Measurements from ENCODE around the gene DEFB129. TPM values are rescaled to one million over a fixed set of nuclear protein-coding genes. Genes with fewer than 3 reads are reported as not detected.
"Not testable (repeated sequence)": the region's sequence is repeated elsewhere in the genome, so short reads cannot be mapped to it uniquely, and the experiment has no call there.

Gene DEFB129
- total RNA-seq (2014; rRNA removed; shearing (Covaris generic)): not detected in 2 replicates

GRCh38 chr20:226958-227357, at the start of gene DEFB129:
Gene DEFB129 (plus strand): TSS chr20:227258. CDS start chr20:227289, 31 bp downstream.
- DNase-seq (ENCODE audit: low spot score): no peak

- DNase-seq (ENCODE audit: low spot score): no peak
These were observed 42.8 kb upstream of the DEFB129 start for GRCh38 chr20:184288-184687.

- DNase-seq (ENCODE audit: low spot score): no peak
These were observed 39.3 kb upstream of the DEFB129 start for GRCh38 chr20:187733-188132.

GRCh38 chr20:189611-190010, 37.4 kb upstream of the DEFB129 start, which contains the start of gene DEFB128:
Gene DEFB128 (minus strand): TSS chr20:189711. CDS start chr20:189623, 88 bp downstream.
- no peak for DNase-seq (ENCODE audit: low spot score)

- no peak for DNase-seq (ENCODE audit: low spot score)
These were observed 28.8 kb upstream of the DEFB129 start for GRCh38 chr20:198225-198624.

- peak; percentile 82 for DNase-seq (ENCODE audit: low spot score)
These were observed 27.1 kb upstream of the DEFB129 start for GRCh38 chr20:199996-200395.

GRCh38 chr20:203630-204029, 23.4 kb upstream of the DEFB129 start:
- not testable (repeated sequence) for DNase-seq (ENCODE audit: low spot score)

- peak; percentile 61 for DNase-seq (ENCODE audit: low spot score)
These were observed 18.0 kb upstream of the DEFB129 start for GRCh38 chr20:208942-209566.

GRCh38 chr20:210809-211502, 16.1 kb upstream of the DEFB129 start:
- no peak for DNase-seq (ENCODE audit: low spot score)

- DNase-seq (ENCODE audit: low spot score): no peak
These were observed 12.7 kb upstream of the DEFB129 start for GRCh38 chr20:214383-214782.

- no peak for DNase-seq (ENCODE audit: low spot score)
These were observed 11.3 kb upstream of the DEFB129 start for GRCh38 chr20:215796-216195.

- no peak for DNase-seq (ENCODE audit: low spot score)
These were observed 9.8 kb upstream of the DEFB129 start for GRCh38 chr20:217266-217665.

- DNase-seq (ENCODE audit: low spot score): peak; percentile 19
These were observed 7.6 kb upstream of the DEFB129 start for GRCh38 chr20:219290-220115.

GRCh38 chr20:221258-221830, 5.7 kb upstream of the DEFB129 start:
- no peak for DNase-seq (ENCODE audit: low spot score)

GRCh38 chr20:225879-226278, 1.2 kb upstream of the DEFB129 start:
- DNase-seq (ENCODE audit: low spot score): not testable (repeated sequence)

- no peak for DNase-seq (ENCODE audit: low spot score)
These were observed 514 bp downstream of the DEFB129 start for GRCh38 chr20:227439-228105.

GRCh38 chr20:235891-236290, 8.8 kb downstream of the DEFB129 start:
- no peak for DNase-seq (ENCODE audit: low spot score)

GRCh38 chr20:237489-237888, 10.4 kb downstream of the DEFB129 start:
- DNase-seq (ENCODE audit: low spot score): no peak

- DNase-seq (ENCODE audit: low spot score): no peak
These were observed 10.9 kb downstream of the DEFB129 start for GRCh38 chr20:237929-238328.

GRCh38 chr20:242905-243304, 15.8 kb downstream of the DEFB129 start:
- no peak for DNase-seq (ENCODE audit: low spot score)

GRCh38 chr20:251354-251753, 24.3 kb downstream of the DEFB129 start:
- no peak for DNase-seq (ENCODE audit: low spot score)

- DNase-seq (ENCODE audit: low spot score): no peak
These were observed 25.7 kb downstream of the DEFB129 start for GRCh38 chr20:252801-253200.
